Endodermal cell (in vitro differentiated cells): ENCODE results near the gene BACH2. TPM values are rescaled to one million over a fixed set of nuclear protein-coding genes. Genes with fewer than 3 reads are reported as not detected.
A peak's percentile ranks its signal among the peaks of the same experiment; 100 is the strongest.

Source experiments
- DNase-seq: peaks from one replicate; pipeline ENCODE4 v3.0.0-alpha.2; 2017
- H3K27ac ChIP-seq: 2 replicates; pipeline ENCODE4 v1.5.1; 2013; ENCODE audit warnings: mild to moderate bottlenecking, low read depth, low read length, moderate library complexity
- H3K27me3 ChIP-seq: 2 replicates; pipeline ENCODE4 v1.6.1; 2013; ENCODE audit warnings: mild to moderate bottlenecking, low read length, moderate library complexity; ENCODE audit not compliant: insufficient read depth, control insufficient read depth, poor library complexity, severe bottlenecking
- H3K36me3 ChIP-seq: 2 replicates; pipeline ENCODE4 v1.7.0; 2013; ENCODE audit warnings: mild to moderate bottlenecking, low read length, moderate library complexity; ENCODE audit not compliant: control insufficient read depth, insufficient read depth
- H3K4me1 ChIP-seq: one replicate; pipeline ENCODE4 v1.7.0; 2013; ENCODE audit warnings: low read length; ENCODE audit not compliant: control insufficient read depth, insufficient read depth
- H3K4me3 ChIP-seq: 2 replicates; pipeline ENCODE4 v1.5.1; 2013; ENCODE audit warnings: mild to moderate bottlenecking, low read length, moderate library complexity
- H3K9ac ChIP-seq: 2 replicates; pipeline ENCODE4 v1.6.1; 2013; ENCODE audit warnings: mild to moderate bottlenecking, low read length, moderate library complexity; ENCODE audit not compliant: poor library complexity, severe bottlenecking; ENCODE audit errors: extremely low read depth
- H3K9me3 ChIP-seq: 2 replicates; pipeline ENCODE4 v1.6.1; 2013; ENCODE audit warnings: mild to moderate bottlenecking, low read length, moderate library complexity; ENCODE audit not compliant: control insufficient read depth
- H3K27ac Mint-ChIP-seq: 2 replicates; pipeline ENCODE4 v1.8.0; 2020; ENCODE audit warnings: mixed read lengths
- H3K27me3 Mint-ChIP-seq: 2 replicates; pipeline ENCODE4 v1.8.0; 2021; ENCODE audit warnings: mild to moderate bottlenecking, mixed read lengths; ENCODE audit not compliant: insufficient read depth
- H3K36me3 Mint-ChIP-seq: 2 replicates; pipeline ENCODE4 v1.8.0; 2020; ENCODE audit warnings: low read depth, mixed read lengths
- H3K4me1 Mint-ChIP-seq: 2 replicates; pipeline ENCODE4 v1.8.0; 2020; ENCODE audit warnings: mixed read lengths
- H3K4me3 Mint-ChIP-seq: 2 replicates; pipeline ENCODE4 v1.8.0; 2020; ENCODE audit warnings: mild to moderate bottlenecking, moderate library complexity, mixed read lengths
- H3K9me3 Mint-ChIP-seq: 2 replicates; pipeline ENCODE4 v1.8.0; 2020; ENCODE audit warnings: mild to moderate bottlenecking, mixed read lengths
- WGBS, 2 experiments: methylation state at CpG; one replicate each; pipeline versions ENCODE4 v1.1.5 to v1.1.7; 2013; ENCODE audit warnings: missing lambda C conversion rate in 2 of 2, mixed read lengths in 1 of 2; ENCODE audit not compliant: insufficient coverage in 1 of 2, insufficient read length in 1 of 2; 5-methylcytosine and 5-hydroxymethylcytosine counted together
- total RNA-seq, 2 donors: library from RNA; stranded (reverse); fragmentation: NEBNext Ultra II Directional in 1 of 2; extraction: Animal tissue kit (Norgen Biotek cat#: 25700) in 1 of 2; gene quantifications; 2 replicates in 1 of 2; 3 replicates in 1 of 2; pipeline ENCODE4 v1.2.1, GENCODE V29; 2021
- TF ChIP-seq, protein P1 (sequence below): fragments of 200-600 bp; sonication (generic); conservative IDR thresholded peaks from 2 replicates; pipeline ENCODE4 v1.5.0; 2021; ENCODE audit warnings: antibody characterized with exemption, mild to moderate bottlenecking

Gene BACH2
- total RNA-seq, 2 donors from 2014 or later, result 11.0 to 22.3 TPM

DNA sequence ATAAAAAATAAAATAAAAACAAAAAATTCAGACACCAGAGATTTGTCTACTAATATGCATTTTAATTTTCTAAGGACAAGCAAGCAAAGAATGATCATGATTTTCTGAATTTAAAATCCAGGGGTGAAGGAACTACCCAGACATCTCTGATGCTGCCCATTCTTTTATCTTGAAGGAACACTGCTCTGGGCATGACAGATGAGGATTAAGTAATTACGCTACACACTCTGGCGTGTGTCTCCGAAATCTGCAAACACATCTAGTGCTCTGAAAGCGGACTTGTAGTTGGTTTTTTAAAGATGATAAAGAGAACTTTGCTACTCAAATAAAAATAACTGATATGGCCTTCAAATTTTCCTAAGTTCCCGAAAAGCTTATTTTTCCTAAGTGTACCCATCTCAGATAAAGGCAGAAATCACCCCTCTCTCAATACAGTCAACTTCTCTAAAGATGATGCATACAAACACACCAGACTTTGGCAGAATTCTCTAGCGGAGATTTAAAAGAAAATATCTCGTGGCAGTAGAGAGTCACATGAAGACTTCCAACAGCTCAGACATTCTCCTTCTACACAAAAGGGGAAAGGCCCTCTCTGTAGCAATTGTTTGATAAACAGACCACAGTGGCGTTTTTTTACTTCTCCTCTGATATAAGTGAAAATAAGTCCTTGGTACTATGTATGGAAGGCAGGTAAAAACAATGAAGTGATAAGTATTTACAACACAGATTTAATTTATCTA is 133.8 kb downstream of the BACH2 start:
- Mint-ChIP-seq H3K9me3 (no peaks in the 10 kb centered on the region), H3K27me3 (no peaks in the 10 kb centered on the region), H3K27ac (no peak overlapping the region), H3K4me3 (no peak overlapping the region), H3K36me3 (no peaks in the 10 kb centered on the region), H3K4me1 (peaks cover 19% of the 10 kb centered on the region)
- DNase-seq, result no peak
- Histone ChIP-seq H3K9ac (no peak overlapping the region), H3K27me3 (no peaks in the 10 kb centered on the region), H3K4me3 (no peak overlapping the region), H3K27ac (peak overlapping the region; percentile 5), H3K4me1 (no peaks in the 10 kb centered on the region), H3K36me3 (peaks cover 4% of the 10 kb centered on the region), H3K9me3 (no peaks in the 10 kb centered on the region)
- TF ChIP-seq, protein P1, sequence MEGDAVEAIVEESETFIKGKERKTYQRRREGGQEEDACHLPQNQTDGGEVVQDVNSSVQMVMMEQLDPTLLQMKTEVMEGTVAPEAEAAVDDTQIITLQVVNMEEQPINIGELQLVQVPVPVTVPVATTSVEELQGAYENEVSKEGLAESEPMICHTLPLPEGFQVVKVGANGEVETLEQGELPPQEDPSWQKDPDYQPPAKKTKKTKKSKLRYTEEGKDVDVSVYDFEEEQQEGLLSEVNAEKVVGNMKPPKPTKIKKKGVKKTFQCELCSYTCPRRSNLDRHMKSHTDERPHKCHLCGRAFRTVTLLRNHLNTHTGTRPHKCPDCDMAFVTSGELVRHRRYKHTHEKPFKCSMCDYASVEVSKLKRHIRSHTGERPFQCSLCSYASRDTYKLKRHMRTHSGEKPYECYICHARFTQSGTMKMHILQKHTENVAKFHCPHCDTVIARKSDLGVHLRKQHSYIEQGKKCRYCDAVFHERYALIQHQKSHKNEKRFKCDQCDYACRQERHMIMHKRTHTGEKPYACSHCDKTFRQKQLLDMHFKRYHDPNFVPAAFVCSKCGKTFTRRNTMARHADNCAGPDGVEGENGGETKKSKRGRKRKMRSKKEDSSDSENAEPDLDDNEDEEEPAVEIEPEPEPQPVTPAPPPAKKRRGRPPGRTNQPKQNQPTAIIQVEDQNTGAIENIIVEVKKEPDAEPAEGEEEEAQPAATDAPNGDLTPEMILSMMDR, result no peak
- WGBS, 2 experiments, result 92% methylated on average over 8 of the region's 8 CpGs; no CpG with 5 or more reads in 1 of the 2 experiments

DNA sequence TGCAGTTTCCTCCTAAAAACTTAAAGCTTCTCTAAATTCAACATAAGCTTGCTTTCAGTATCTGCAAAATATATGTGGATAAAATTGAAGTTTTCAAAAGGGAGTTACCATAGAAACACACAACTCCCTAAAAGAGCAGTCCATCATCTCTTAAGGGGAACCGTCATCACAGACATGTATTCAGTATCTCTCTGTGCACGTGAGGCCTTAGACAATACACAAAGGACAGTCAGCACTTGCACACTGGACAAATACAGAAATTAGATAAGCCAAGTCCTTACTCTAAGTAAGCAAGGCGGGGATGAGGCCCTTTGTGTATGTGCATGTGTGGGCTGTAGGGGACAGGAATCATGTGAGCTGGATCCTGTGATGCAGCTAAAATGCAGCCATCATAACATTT is 136.6 kb downstream of the BACH2 start:
- Histone ChIP-seq H3K27ac (no peak overlapping the region), H3K9ac (no peak overlapping the region), H3K4me3 (no peak overlapping the region), H3K27me3 (no peaks in the 10 kb centered on the region), H3K9me3 (no peaks in the 10 kb centered on the region), H3K36me3 (peaks cover 4% of the 10 kb centered on the region), H3K4me1 (no peaks in the 10 kb centered on the region)
- no peak overlapping the region for H3K4me3 Mint-ChIP-seq
- no peak for DNase-seq
- H3K27ac Mint-ChIP-seq, result no peak overlapping the region
- H3K4me1 Mint-ChIP-seq, result peaks cover 25% of the 10 kb centered on the region
- WGBS, 2 experiments, result 90% methylated on average over 2 to 3 of the region's 3 CpGs
- no peaks in the 10 kb centered on the region for H3K36me3 Mint-ChIP-seq
- H3K27me3 Mint-ChIP-seq, result no peaks in the 10 kb centered on the region
- TF ChIP-seq, protein P1, result no peak
- H3K9me3 Mint-ChIP-seq, result no peaks in the 10 kb centered on the region

DNA sequence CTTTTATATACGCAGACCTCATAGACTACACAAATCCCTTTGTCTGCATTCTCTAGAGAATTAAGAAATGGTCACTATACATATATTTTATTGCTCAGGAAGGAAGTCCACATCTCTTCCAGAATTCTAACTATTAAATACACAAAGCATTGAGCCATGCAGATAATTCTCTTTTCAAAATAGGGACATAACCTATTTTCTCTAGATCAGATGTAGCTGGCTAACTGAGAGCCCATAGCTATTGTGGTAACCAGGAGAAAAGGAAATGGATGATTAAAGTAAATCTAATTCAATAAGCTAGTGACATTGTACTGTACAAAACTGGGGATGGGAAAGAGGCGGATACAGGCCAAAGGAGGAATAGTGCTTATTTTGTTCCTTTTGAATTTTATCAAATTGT is 137.2 kb downstream of the BACH2 start:
- Histone ChIP-seq H3K9me3 (no peaks in the 10 kb centered on the region), H3K27me3 (no peaks in the 10 kb centered on the region), H3K27ac (peak overlapping the region; percentile 35), H3K4me1 (no peaks in the 10 kb centered on the region), H3K9ac (no peak overlapping the region), H3K4me3 (peak overlapping the region; percentile 64), H3K36me3 (peaks cover 4% of the 10 kb centered on the region)
- WGBS, 2 experiments, result 89 to 100% methylated on average over 1 to 2 of the region's 2 CpGs
- no peaks in the 10 kb centered on the region for H3K9me3 Mint-ChIP-seq
- H3K36me3 Mint-ChIP-seq, result no peaks in the 10 kb centered on the region
- peaks cover 25% of the 10 kb centered on the region for H3K4me1 Mint-ChIP-seq
- no peak for DNase-seq
- no peaks in the 10 kb centered on the region for H3K27me3 Mint-ChIP-seq
- TF ChIP-seq, protein P1, result no peak
- no peak overlapping the region for H3K27ac Mint-ChIP-seq
- H3K4me3 Mint-ChIP-seq, result no peak overlapping the region
